ENCODE measurements around the gene KCNH2.

Gene KCNH2

GRCh38 chr7:150974468-150975391, 3.4 kb downstream of the KCNH2 start:
- no peak for DNase-seq

- no peak for DNase-seq
Observed at GRCh38 chr7:150973571-150974451, 4.3 kb downstream of the KCNH2 start.

DNA sequence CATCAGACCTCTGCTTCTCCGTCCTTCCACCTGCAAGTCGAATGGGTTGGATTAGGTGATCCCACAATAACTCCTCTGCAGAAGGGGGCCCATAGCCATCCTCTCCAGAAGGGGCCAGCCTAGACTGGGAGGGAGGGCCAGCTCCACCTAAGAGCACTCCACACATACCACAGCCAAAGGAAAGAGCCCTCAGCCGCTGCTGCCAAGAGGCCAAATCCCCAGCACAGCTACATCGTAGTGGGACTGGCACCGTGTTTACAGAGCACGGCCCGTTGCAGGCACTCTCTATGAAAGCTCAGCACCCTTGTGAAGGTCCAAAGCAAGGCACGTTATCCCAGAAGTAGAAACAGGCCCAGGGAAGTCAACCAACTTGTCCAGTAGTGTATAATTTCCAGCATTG, 5.4 kb downstream of the KCNH2 start:
- no peak for DNase-seq

DNA sequence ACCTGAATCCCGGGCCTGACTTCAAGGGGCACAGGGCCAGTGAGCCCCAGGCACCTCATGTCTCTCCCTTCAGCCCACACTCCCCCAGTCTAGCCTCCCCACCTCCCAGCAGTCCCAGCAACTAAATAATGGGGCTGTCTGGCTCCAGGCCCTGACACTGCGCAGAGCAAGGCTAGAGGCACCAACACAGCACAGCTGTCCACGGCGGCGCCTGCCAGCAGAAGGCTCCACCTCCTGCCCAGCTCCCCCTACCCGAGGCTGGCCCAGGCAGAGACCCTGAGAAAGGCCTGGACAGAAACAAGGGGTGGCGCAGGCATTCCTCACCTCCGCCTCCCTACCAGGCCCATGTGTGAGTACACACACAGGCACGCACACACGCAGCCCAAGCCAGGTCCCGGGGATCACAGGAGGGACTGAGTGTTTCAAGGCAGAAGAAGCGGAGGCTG, 6.1 kb downstream of the KCNH2 start:
- DNase-seq: no peak

- no peak for DNase-seq
Observed at GRCh38 chr7:150971242-150972022, 6.7 kb downstream of the KCNH2 start.

DNA sequence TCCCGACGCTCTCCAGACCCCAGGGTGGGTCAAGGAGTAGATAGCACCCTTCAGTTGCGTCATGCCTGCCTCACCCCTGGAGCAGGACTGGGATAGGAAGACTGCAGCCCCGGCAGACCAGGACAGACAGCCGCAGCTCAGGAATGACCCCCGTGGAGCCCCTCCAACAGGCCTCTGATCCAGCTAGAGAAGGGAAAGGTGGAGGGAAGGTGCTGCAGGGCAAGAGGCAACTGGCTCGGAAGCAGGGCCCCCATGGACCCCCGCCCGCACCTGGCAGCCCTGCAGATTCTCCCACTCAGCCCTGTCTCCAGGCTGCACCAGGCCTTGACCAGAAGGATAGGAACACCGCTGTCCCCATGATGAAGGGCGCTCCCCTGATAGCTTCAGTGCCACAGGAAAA, 7.7 kb downstream of the KCNH2 start:
- DNase-seq: no peak

- no peak for DNase-seq
Observed at GRCh38 chr7:150969475-150969874, 8.6 kb downstream of the KCNH2 start.

- no peak for DNase-seq
Observed at GRCh38 chr7:150968734-150969372, 9.3 kb downstream of the KCNH2 start.

DNA sequence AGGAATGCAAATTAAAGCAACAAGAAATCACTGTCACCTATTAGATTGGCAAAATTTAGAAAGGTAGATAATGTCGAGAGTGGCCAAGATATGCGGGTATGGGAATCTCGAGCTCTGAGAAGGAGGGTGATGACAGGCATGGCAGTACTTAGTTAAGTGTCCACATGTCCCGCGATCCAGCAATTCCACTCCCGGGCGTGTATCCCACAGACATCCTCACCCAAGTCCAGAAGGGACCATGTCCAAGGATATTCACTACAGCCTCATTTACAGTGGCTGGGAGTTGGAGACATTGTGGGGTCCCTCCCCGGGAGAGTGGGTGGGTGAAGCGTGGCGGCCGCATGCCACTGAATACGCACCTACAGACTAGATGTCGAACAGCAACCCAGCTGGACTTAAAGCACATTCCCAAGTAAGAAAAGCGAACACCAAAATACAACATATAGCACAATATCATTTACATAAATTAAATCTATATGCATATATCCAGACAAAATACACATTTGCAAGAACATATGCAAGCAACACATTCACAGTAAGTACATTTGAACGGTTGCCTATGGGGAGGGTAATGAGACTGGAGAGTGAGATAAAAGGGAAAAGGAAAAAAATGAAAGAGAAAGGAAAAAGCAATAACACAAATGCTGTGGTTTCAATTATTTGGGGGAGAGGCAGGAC, 9.9 kb downstream of the KCNH2 start:
- DNase-seq: no peak

DNA sequence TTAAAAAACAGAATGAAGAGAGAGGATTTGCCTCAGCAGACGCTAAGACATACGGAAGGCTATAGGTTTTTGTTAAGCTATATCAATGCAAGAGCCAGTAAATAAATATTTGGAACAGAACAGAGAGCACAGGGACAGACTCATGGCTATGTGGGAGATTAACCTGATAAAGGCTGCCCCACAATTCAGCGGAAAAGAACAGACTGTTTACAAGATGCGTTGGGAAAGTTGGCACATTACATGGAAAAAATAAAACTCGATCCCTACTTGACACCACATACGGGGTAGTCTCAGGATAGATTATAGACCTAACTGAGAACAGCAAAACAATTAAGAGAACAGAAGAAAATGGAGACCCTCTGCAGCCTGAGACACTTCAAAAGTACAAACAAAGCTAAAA, 10.8 kb downstream of the KCNH2 start:
- no peak for DNase-seq

- DNase-seq: no peak
Observed at GRCh38 chr7:150966002-150966401, 12.1 kb downstream of the KCNH2 start.

DNA sequence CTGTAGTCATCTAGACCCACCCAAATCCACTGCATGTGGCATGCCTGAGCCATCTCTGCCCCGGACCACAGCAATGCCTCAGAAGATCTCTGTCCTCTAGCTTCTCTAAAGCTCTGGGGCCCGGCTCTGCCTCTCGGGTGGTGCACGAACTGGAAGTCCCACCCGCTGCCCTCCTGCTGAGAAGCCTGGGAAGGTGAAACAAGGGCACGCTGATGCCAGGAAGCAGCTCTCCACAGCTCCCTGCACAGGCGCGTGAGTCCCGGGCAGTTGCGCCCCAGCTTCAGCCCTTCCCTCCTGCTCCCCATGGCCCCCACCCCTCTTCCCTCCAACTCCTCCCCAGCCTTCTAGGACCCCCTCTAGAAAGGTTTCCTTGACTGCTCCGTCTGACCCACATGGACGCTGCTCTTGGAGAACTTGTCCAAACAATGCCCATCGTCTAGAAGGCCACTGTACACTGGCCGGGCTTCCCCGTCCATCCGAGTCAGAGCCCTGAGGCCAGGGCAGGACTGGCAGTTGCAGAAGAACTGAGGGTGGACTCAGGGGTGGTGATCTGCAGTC, 12.8 kb downstream of the KCNH2 start:
- DNase-seq: no peak

- DNase-seq: peak; percentile 47
Observed at GRCh38 chr7:150964593-150965111, 13.5 kb downstream of the KCNH2 start.

DNA sequence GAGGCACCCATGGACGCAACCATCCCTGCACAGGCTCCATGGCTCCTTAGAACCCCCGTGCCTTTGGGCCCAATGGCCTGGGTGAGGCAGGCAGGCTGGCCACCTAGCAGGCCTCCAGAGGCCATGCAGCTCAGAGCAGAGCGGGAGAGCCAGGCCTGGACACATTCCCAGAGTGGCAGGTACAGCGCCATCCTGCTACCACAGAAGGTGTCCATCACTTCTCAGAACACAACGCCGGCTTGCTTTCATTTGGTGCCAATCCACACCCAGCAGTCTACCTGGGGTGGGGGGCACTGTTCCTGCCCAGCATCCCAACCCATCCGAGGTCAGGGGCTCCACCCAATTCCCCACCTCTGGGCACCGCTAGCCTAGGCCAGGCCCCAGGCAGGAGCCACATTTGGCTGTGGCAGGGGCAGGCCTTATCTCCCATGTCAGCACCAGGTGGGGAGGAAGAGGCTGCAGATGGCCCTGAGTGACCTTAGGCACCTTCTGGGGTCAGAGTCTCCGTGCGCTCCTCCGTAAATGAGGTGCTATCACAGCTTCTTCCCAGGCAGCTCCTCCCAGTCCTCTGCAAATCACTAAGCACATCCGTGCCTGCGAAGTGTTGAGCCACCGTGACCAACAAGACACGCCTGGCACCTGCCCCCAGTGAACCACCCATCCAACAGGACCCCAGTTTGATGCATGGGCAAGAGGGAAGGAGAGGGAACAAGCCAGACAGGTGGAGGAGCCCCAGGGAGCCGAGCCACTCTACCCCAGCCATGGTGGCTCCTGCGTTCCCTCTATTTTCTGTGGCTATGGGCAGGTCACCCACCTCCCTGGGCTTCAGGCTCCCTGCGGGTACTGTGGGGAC, 14.2 kb downstream of the KCNH2 start:
- no peak for DNase-seq

DNA sequence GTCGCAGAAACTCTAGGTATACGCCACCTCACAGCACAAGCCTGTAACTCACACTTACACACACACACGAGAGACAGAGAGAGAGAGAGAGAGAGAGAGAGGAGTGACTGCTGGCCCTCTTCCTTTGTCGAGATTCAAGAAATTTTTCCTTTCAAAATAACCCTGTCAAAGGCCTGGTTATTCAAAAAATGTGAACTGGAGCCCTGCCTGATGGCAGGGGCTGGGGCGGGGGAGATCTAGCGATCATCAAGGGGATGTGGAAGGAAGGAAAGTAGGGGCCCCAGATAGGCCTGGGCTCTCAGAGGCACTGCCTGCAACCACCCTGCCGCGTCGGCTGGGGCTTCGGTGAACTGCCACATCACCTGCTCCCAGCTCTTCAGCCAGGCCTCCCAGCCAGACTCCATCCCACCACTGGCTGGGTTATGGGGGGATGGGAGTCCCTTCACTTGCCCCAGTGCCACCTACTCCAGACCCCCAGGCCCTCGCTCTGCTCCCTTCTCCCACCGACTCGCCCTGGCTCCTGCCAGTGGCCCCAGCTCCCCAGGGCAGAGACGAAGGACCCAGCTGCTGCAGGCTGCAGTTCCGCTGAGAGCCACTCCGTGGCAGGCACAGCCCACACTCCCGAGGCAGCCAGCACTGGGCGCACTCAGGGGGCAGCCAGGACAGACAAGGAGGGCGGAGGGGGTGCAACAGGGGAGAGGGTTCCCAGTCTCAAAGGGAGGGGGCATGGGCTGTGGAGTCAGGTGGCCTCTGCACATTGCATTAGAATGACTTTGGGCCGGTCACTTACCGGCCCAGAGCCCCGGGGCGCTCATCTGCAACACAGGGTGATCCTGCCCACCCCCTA, 15.3 kb downstream of the KCNH2 start:
- no peak for DNase-seq

DNA sequence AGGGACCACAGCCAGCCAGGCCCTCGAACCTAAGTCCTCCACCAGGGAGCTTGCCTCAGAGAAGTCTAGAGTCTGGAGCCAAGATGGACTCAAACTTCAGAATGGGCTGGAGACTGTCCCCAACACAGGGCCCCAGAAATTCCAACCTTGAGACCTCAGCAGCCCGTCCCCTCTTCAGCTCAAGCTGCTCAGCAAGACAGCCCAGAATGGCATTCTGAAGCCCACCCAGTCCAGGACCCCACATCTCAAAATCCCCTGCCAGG, 15.9 kb downstream of the KCNH2 start:
- DNase-seq: no peak

DNA sequence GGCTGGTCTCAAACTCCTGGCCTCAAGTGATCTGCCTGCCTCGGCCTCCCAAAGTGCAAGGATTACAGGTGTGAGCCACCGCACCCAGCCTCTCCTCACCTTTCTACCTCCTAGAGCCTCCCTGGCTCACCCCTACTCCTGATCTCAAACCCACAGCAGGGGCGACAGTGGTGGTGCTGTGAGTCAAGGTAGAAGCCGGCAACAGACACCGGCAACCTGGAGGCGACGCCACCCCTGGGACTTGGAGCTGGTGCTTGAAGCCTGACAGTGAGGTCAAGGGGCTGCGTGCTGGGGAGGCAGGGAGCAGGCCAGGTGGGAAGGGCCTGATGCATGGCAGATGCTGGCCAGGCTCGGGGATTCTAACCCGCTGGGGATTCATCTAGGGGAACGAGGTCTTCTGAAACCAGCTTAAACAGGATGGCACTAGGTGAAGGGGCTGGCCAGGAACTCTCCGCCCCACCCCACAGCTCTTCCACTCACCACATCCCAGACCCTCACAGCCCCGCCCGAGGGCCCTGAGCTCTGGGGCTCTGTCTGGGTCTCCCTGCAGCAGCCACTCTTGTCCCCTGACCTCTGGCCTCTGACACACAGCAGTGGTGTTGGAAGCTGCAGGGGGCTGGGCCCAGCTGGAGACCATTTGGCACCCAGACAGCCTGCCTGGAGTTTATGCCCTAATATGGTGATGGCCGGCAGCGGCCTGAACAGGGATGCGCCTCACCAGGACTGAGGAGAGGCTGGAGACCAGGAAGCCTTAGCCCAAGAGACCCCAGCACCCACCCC, 16.4 kb downstream of the KCNH2 start:
- no peak for DNase-seq

All from NCI-H524 treated with DMSO at 0.1 percent for 48 hours (cell line).